Activated B cell treated with CpG ODN at 0.5 μM for 24 hours (primary cell): ENCODE data around the gene CTNND2. TPM values are rescaled to one million over a fixed set of nuclear protein-coding genes. Genes with fewer than 3 reads are reported as not detected.

Experiments used
- ATAC-seq: fragments of 200-7000 bp; cut with Tn5 transposase; one replicate; pipeline ENCODE4 v1.10.0; 2021; ENCODE audit warnings: low read depth, mild to moderate bottlenecking, moderate library complexity
- CTCF ChIA-PET: fragments of 350-600 bp; sonication (Branson Sonifier 250); formaldehyde crosslinking; loops from one replicate; lab custom pipeline; 2021; ENCODE audit warnings: antibody characterized with exemption; lab: Charles Lee
- POLR2A ChIA-PET: fragments of 350-600 bp; sonication (Branson Sonifier 250); formaldehyde crosslinking; loops from one replicate; lab custom pipeline; 2021; ENCODE audit warnings: antibody characterized with exemption; lab: Charles Lee
- DNase-seq: peaks from one replicate; pipeline ENCODE4 v3.0.0; 2022
- H3K27ac Mint-ChIP-seq: one replicate; pipeline ENCODE4 v1.8.0; 2020; ENCODE audit warnings: mixed read lengths
- H3K27me3 Mint-ChIP-seq: one replicate; pipeline ENCODE4 v1.8.0; 2021; ENCODE audit warnings: mixed read lengths
- H3K36me3 Mint-ChIP-seq: one replicate; pipeline ENCODE4 v1.8.0; 2021; ENCODE audit warnings: low read depth, mixed read lengths
- H3K4me1 Mint-ChIP-seq: one replicate; pipeline ENCODE4 v1.8.0; 2021; ENCODE audit warnings: mixed read lengths
- H3K4me3 Mint-ChIP-seq: one replicate; pipeline ENCODE4 v1.8.0; 2020; ENCODE audit warnings: mild to moderate bottlenecking, mixed read lengths
- H3K9me3 Mint-ChIP-seq: one replicate; pipeline ENCODE4 v1.8.0; 2020; ENCODE audit warnings: mixed read lengths
- intact Hi-C: fragments of 100-400 bp; cut with micrococcal nuclease; formaldehyde crosslinking; loops from one replicate; pipeline ENCODE4 v1.15.1; 2024
- total RNA-seq: library from RNA; stranded (reverse); gene quantifications from 2 replicates; pipeline ENCODE4 v1.2.3, GENCODE V29; 2022
- TF ChIP-seq, protein P1 (sequence below): fragments of 200-600 bp; IDR thresholded peaks from one replicate; pipeline ENCODE4 v1.8.0; 2022; ENCODE audit warnings: antibody characterized with exemption, mild to moderate bottlenecking

The CTNND2 gene, protein sequence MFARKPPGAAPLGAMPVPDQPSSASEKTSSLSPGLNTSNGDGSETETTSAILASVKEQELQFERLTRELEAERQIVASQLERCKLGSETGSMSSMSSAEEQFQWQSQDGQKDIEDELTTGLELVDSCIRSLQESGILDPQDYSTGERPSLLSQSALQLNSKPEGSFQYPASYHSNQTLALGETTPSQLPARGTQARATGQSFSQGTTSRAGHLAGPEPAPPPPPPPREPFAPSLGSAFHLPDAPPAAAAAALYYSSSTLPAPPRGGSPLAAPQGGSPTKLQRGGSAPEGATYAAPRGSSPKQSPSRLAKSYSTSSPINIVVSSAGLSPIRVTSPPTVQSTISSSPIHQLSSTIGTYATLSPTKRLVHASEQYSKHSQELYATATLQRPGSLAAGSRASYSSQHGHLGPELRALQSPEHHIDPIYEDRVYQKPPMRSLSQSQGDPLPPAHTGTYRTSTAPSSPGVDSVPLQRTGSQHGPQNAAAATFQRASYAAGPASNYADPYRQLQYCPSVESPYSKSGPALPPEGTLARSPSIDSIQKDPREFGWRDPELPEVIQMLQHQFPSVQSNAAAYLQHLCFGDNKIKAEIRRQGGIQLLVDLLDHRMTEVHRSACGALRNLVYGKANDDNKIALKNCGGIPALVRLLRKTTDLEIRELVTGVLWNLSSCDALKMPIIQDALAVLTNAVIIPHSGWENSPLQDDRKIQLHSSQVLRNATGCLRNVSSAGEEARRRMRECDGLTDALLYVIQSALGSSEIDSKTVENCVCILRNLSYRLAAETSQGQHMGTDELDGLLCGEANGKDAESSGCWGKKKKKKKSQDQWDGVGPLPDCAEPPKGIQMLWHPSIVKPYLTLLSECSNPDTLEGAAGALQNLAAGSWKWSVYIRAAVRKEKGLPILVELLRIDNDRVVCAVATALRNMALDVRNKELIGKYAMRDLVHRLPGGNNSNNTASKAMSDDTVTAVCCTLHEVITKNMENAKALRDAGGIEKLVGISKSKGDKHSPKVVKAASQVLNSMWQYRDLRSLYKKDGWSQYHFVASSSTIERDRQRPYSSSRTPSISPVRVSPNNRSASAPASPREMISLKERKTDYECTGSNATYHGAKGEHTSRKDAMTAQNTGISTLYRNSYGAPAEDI (N-terminal part only)
- not detected in 2 replicates for total RNA-seq

DNA sequence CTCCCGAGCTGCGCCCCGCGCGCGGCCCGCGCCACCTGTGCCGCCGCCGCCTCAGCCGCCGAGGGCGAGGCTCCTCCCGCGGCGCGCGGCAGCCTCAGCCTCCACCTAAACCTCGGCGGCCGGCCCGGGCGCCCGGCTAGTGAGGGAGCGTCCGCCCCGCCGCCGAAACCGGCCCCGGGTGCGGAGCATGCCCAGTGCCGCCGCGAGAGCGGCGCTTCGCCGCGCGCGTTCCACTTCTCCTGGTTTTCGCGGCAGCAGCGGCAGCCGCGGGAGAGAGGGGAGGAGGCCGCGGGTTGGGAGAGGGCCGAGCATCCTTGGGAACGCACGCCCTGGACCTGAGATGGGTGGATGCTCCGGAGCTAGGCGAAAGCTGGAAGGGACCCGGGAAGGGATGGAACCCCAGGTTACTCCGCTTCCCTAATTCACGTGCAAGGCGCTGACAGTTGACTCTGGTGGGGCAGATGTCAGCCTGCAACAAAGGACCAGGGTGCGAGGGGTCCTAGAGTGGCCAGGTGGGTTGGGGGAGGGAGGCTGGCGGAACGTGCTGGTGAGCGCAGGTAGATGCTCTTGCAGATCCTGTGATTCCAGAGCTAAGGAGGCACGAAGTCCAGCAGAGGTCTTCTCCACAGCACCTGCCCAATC lies at the start of gene CTNND2:
TSS of gene CTNND2 (minus strand) at position 182 of the 642 bp plus-strand sequence. CDS start 593 bp downstream, outside the sequence.
- Mint-ChIP-seq H3K9me3 (no peaks in the 10 kb centered on the region), H3K4me1 (peaks cover 7% of the 10 kb centered on the region), H3K4me3 (no peak within 1 kb of the TSS), H3K27me3 (peaks cover 33% of the 10 kb centered on the region), H3K27ac (no peak within 1 kb of the TSS), H3K36me3 (no peaks in the 10 kb centered on the region)
- ATAC-seq: no peak
- DNase-seq: no peak
- CTCF ChIA-PET: no interaction called here
- TF ChIP-seq, protein P1, sequence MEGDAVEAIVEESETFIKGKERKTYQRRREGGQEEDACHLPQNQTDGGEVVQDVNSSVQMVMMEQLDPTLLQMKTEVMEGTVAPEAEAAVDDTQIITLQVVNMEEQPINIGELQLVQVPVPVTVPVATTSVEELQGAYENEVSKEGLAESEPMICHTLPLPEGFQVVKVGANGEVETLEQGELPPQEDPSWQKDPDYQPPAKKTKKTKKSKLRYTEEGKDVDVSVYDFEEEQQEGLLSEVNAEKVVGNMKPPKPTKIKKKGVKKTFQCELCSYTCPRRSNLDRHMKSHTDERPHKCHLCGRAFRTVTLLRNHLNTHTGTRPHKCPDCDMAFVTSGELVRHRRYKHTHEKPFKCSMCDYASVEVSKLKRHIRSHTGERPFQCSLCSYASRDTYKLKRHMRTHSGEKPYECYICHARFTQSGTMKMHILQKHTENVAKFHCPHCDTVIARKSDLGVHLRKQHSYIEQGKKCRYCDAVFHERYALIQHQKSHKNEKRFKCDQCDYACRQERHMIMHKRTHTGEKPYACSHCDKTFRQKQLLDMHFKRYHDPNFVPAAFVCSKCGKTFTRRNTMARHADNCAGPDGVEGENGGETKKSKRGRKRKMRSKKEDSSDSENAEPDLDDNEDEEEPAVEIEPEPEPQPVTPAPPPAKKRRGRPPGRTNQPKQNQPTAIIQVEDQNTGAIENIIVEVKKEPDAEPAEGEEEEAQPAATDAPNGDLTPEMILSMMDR: no peak
- POLR2A ChIA-PET: no interaction called here
- intact Hi-C loops: no loop called here

DNA sequence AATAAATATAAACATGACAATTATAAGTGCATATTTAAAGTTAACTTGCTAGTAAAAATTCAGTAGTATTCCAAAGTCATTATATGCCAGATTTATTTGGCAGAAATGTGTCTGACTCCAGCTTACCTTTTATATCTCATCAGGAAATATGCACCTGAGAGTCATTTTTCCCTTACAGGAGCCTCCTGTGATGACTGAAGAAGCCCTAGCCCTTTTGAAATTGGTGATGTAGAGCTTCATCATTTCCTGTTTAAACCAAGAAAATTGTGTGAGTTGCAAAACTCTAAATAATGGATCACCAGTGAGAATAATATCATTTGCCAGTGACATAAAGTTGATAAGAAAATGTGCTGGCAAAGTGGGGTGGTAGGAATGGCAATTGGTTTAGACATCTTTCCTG lies 42.1 kb upstream of the CTNND2 start:
- peaks cover 2% of the 10 kb centered on the region for H3K9me3 Mint-ChIP-seq
- intact Hi-C loops: no loop called here
- TF ChIP-seq, protein P1: no peak
- H3K27me3 Mint-ChIP-seq: no peaks in the 10 kb centered on the region
- H3K4me1 Mint-ChIP-seq: no peaks in the 10 kb centered on the region
- ChIA-PET CTCF (no interaction called here), POLR2A (no interaction called here)
- no peak for DNase-seq
- no peak for ATAC-seq
- H3K4me3 Mint-ChIP-seq: no peak overlapping the region
- H3K27ac Mint-ChIP-seq: no peak overlapping the region
- no peaks in the 10 kb centered on the region for H3K36me3 Mint-ChIP-seq

DNA sequence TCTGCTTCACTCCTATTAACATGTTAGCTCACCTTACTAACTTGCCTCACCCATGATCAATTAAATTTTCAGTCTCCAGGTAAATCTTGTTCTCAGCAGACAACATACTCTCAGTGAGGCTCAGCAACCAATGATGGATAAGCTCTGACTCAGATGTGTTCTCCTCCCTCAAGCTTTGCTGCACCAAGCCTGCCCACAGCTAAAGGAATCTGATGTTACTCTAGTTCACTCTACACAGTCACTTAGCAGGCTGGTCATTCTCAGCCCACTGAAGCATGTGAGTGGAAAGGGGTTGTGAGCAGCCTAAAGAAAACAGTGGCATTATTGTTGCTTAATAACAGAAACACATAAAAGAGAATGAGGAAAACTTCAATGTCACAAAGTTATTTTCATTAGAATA lies 37.3 kb upstream of the CTNND2 start:
- CTCF ChIA-PET: no interaction called here
- no peak for DNase-seq
- TF ChIP-seq, protein P1: no peak
- intact Hi-C loops: no loop called here
- Mint-ChIP-seq H3K27me3 (no peaks in the 10 kb centered on the region), H3K4me3 (no peak overlapping the region), H3K36me3 (no peaks in the 10 kb centered on the region), H3K27ac (no peak overlapping the region), H3K4me1 (no peaks in the 10 kb centered on the region), H3K9me3 (no peaks in the 10 kb centered on the region)
- ATAC-seq: no peak
- POLR2A ChIA-PET: no interaction called here

DNA sequence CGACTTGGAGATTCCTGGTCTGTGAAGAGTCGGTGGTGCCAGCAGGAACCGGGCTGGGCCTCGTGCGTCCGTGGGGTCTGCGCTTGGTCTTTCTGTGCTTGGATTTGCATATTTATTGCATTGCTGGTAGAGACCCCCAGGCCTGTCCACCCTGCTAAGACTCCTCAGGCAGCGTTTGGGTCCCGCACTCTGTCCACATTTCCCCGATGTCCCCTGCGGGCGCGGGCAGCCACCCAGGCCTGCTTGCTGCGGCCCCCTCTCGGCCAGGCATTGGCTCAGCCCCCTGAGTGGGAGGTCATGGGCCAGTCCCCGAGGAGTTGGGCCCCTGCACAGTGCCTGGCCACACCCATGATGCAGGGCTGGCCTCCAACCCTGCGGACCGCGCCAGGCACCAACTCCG lies 27.4 kb upstream of the CTNND2 start:
- Mint-ChIP-seq H3K27ac (no peak overlapping the region), H3K9me3 (peaks cover 3% of the 10 kb centered on the region), H3K4me1 (no peaks in the 10 kb centered on the region), H3K36me3 (no peaks in the 10 kb centered on the region), H3K27me3 (no peaks in the 10 kb centered on the region), H3K4me3 (no peak overlapping the region)
- TF ChIP-seq, protein P1: no peak
- ChIA-PET CTCF (no interaction called here), POLR2A (no interaction called here)
- ATAC-seq (no peak), DNase-seq (no peak)
- intact Hi-C loops: no loop called here
